Activated naive CD4-positive, alpha-beta T cell treated with anti-CD3 and anti-CD28 coated beads, Interleukin-2, amount 10 ng/mL, durations not matched to agents 7 days and 5 days (primary cell): ENCODE data around the gene NYAP2.

Experiments used
- CTCF ChIA-PET: fragments of 350-600 bp; sonication (Branson Sonifier 250); formaldehyde crosslinking; loops from one replicate; lab custom pipeline; 2021; ENCODE audit warnings: antibody characterized with exemption; lab: Charles Lee
- DNase-seq: peaks from one replicate; pipeline ENCODE4 v3.0.0-alpha.2; 2020
- H3K27ac Mint-ChIP-seq: one replicate; pipeline ENCODE4 v1.8.0; 2021; ENCODE audit warnings: mild to moderate bottlenecking, moderate library complexity, mixed read lengths
- H3K27me3 Mint-ChIP-seq: one replicate; pipeline ENCODE4 v1.8.0; 2021; ENCODE audit warnings: mild to moderate bottlenecking, mixed read lengths
- H3K36me3 Mint-ChIP-seq: one replicate; pipeline ENCODE4 v1.8.0; 2021; ENCODE audit warnings: mixed read lengths
- H3K4me1 Mint-ChIP-seq: one replicate; pipeline ENCODE4 v1.8.0; 2021; ENCODE audit warnings: mixed read lengths
- H3K4me3 Mint-ChIP-seq: one replicate; pipeline ENCODE4 v1.8.0; 2021; ENCODE audit warnings: mild to moderate bottlenecking, moderate library complexity, mixed read lengths
- H3K9me3 Mint-ChIP-seq: one replicate; pipeline ENCODE4 v1.8.0; 2021; ENCODE audit warnings: mixed read lengths

The NYAP2 gene

GRCh38 chr2:225484751-225485150 is 85.2 kb downstream of the NYAP2 start:
- H3K27me3 Mint-ChIP-seq: peaks cover 3% of the 10 kb centered on the region
- no peak overlapping the region for H3K27ac Mint-ChIP-seq
- DNase-seq: no peak
- no peaks in the 10 kb centered on the region for H3K4me1 Mint-ChIP-seq
- no peaks in the 10 kb centered on the region for H3K36me3 Mint-ChIP-seq
- CTCF ChIA-PET: no interaction called here
- no peak overlapping the region for H3K4me3 Mint-ChIP-seq
- H3K9me3 Mint-ChIP-seq: no peaks in the 10 kb centered on the region

- Mint-ChIP-seq H3K27ac (no peak overlapping the region), H3K9me3 (no peaks in the 10 kb centered on the region), H3K36me3 (no peaks in the 10 kb centered on the region), H3K27me3 (peaks cover 3% of the 10 kb centered on the region), H3K4me1 (no peaks in the 10 kb centered on the region), H3K4me3 (no peak overlapping the region)
- no peak for DNase-seq
- CTCF ChIA-PET: interaction anchor here (0.5 kb wide), 1 partner anchor 174 kb away, joined by 6 read pairs; no protein-coding TSS in a partner anchor
These were observed 86.7 kb downstream of the NYAP2 start for GRCh38 chr2:225486236-225486635.

- H3K27me3 Mint-ChIP-seq: no peaks in the 10 kb centered on the region
- H3K36me3 Mint-ChIP-seq: no peaks in the 10 kb centered on the region
- no peaks in the 10 kb centered on the region for H3K9me3 Mint-ChIP-seq
- no peak overlapping the region for H3K27ac Mint-ChIP-seq
- no peak for DNase-seq
- CTCF ChIA-PET: no interaction called here
- H3K4me1 Mint-ChIP-seq: no peaks in the 10 kb centered on the region
- H3K4me3 Mint-ChIP-seq: no peak overlapping the region
These were observed 88.4 kb downstream of the NYAP2 start for GRCh38 chr2:225487878-225488416.

GRCh38 chr2:225488743-225489142 is 89.2 kb downstream of the NYAP2 start:
- H3K27ac Mint-ChIP-seq: no peak overlapping the region
- H3K36me3 Mint-ChIP-seq: no peaks in the 10 kb centered on the region
- CTCF ChIA-PET: no interaction called here
- DNase-seq: no peak
- no peaks in the 10 kb centered on the region for H3K9me3 Mint-ChIP-seq
- H3K4me1 Mint-ChIP-seq: no peaks in the 10 kb centered on the region
- no peak overlapping the region for H3K4me3 Mint-ChIP-seq
- H3K27me3 Mint-ChIP-seq: no peaks in the 10 kb centered on the region

- Mint-ChIP-seq H3K4me1 (no peaks in the 10 kb centered on the region), H3K4me3 (no peak overlapping the region), H3K27me3 (no peaks in the 10 kb centered on the region), H3K27ac (no peak overlapping the region), H3K36me3 (no peaks in the 10 kb centered on the region), H3K9me3 (no peaks in the 10 kb centered on the region)
- DNase-seq: no peak
- CTCF ChIA-PET: no interaction called here
These were observed 94.0 kb downstream of the NYAP2 start for GRCh38 chr2:225493420-225494099.

- no peaks in the 10 kb centered on the region for H3K4me1 Mint-ChIP-seq
- no peaks in the 10 kb centered on the region for H3K9me3 Mint-ChIP-seq
- CTCF ChIA-PET: no interaction called here
- H3K27ac Mint-ChIP-seq: no peak overlapping the region
- no peaks in the 10 kb centered on the region for H3K27me3 Mint-ChIP-seq
- no peak for DNase-seq
- H3K4me3 Mint-ChIP-seq: no peak overlapping the region
- no peaks in the 10 kb centered on the region for H3K36me3 Mint-ChIP-seq
These were observed 94.6 kb downstream of the NYAP2 start for GRCh38 chr2:225494100-225494459.

- Mint-ChIP-seq H3K4me1 (no peaks in the 10 kb centered on the region), H3K4me3 (no peak overlapping the region), H3K27me3 (no peaks in the 10 kb centered on the region), H3K9me3 (no peaks in the 10 kb centered on the region), H3K27ac (no peak overlapping the region), H3K36me3 (no peaks in the 10 kb centered on the region)
- DNase-seq: no peak
- CTCF ChIA-PET: no interaction called here
These were observed 96.2 kb downstream of the NYAP2 start for GRCh38 chr2:225495706-225496105.

- H3K36me3 Mint-ChIP-seq: no peaks in the 10 kb centered on the region
- H3K27me3 Mint-ChIP-seq: no peaks in the 10 kb centered on the region
- CTCF ChIA-PET: no interaction called here
- no peak overlapping the region for H3K4me3 Mint-ChIP-seq
- no peak overlapping the region for H3K27ac Mint-ChIP-seq
- no peak for DNase-seq
- no peaks in the 10 kb centered on the region for H3K4me1 Mint-ChIP-seq
- no peaks in the 10 kb centered on the region for H3K9me3 Mint-ChIP-seq
These were observed 97.1 kb downstream of the NYAP2 start for GRCh38 chr2:225496568-225496967.

- H3K4me3 Mint-ChIP-seq: no peak overlapping the region
- H3K9me3 Mint-ChIP-seq: no peaks in the 10 kb centered on the region
- no peak for DNase-seq
- H3K27me3 Mint-ChIP-seq: no peaks in the 10 kb centered on the region
- H3K27ac Mint-ChIP-seq: no peak overlapping the region
- H3K36me3 Mint-ChIP-seq: no peaks in the 10 kb centered on the region
- CTCF ChIA-PET: no interaction called here
- H3K4me1 Mint-ChIP-seq: no peaks in the 10 kb centered on the region
These were observed 97.7 kb downstream of the NYAP2 start for GRCh38 chr2:225497166-225497565.

- no peaks in the 10 kb centered on the region for H3K27me3 Mint-ChIP-seq
- no peak overlapping the region for H3K4me3 Mint-ChIP-seq
These were observed 101.5 kb downstream of the NYAP2 start for GRCh38 chr2:225501022-225501421.

GRCh38 chr2:225502971-225503370 is 103.5 kb downstream of the NYAP2 start:
- no peak overlapping the region for H3K27ac Mint-ChIP-seq
- CTCF ChIA-PET: no interaction called here
- no peaks in the 10 kb centered on the region for H3K9me3 Mint-ChIP-seq
- no peaks in the 10 kb centered on the region for H3K36me3 Mint-ChIP-seq
- no peak overlapping the region for H3K4me3 Mint-ChIP-seq
- DNase-seq: no peak
- no peaks in the 10 kb centered on the region for H3K4me1 Mint-ChIP-seq
- no peaks in the 10 kb centered on the region for H3K27me3 Mint-ChIP-seq

More at GRCh38 chr2:225501022-225501421, 101.5 kb downstream of the NYAP2 start:
- H3K27ac Mint-ChIP-seq: no peak overlapping the region
- no peak for DNase-seq
- H3K9me3 Mint-ChIP-seq: no peaks in the 10 kb centered on the region
- H3K4me1 Mint-ChIP-seq: no peaks in the 10 kb centered on the region
- CTCF ChIA-PET: no interaction called here
- H3K36me3 Mint-ChIP-seq: no peaks in the 10 kb centered on the region

- H3K4me1 Mint-ChIP-seq: no peaks in the 10 kb centered on the region
- H3K27ac Mint-ChIP-seq: no peak overlapping the region
- no peaks in the 10 kb centered on the region for H3K9me3 Mint-ChIP-seq
- no peak overlapping the region for H3K4me3 Mint-ChIP-seq
- CTCF ChIA-PET: no interaction called here
- no peak for DNase-seq
- peaks cover 9% of the 10 kb centered on the region for H3K27me3 Mint-ChIP-seq
- H3K36me3 Mint-ChIP-seq: no peaks in the 10 kb centered on the region
These were observed 111.3 kb downstream of the NYAP2 start for GRCh38 chr2:225510796-225511195.

- Mint-ChIP-seq H3K27ac (no peak overlapping the region), H3K4me1 (no peaks in the 10 kb centered on the region), H3K4me3 (no peak overlapping the region), H3K27me3 (peaks cover 9% of the 10 kb centered on the region), H3K9me3 (no peaks in the 10 kb centered on the region), H3K36me3 (no peaks in the 10 kb centered on the region)
- CTCF ChIA-PET: no interaction called here
- no peak for DNase-seq
These were observed 113.0 kb downstream of the NYAP2 start for GRCh38 chr2:225512469-225512868.

GRCh38 chr2:225512876-225513540 is 113.5 kb downstream of the NYAP2 start:
- Mint-ChIP-seq H3K9me3 (no peaks in the 10 kb centered on the region), H3K4me1 (no peaks in the 10 kb centered on the region), H3K36me3 (no peaks in the 10 kb centered on the region), H3K27me3 (peaks cover 9% of the 10 kb centered on the region), H3K27ac (no peak overlapping the region), H3K4me3 (no peak overlapping the region)
- CTCF ChIA-PET: no interaction called here
- DNase-seq: no peak

- Mint-ChIP-seq H3K27ac (no peak overlapping the region), H3K4me3 (no peak overlapping the region), H3K4me1 (no peaks in the 10 kb centered on the region), H3K9me3 (no peaks in the 10 kb centered on the region), H3K36me3 (no peaks in the 10 kb centered on the region), H3K27me3 (peaks cover 6% of the 10 kb centered on the region)
- CTCF ChIA-PET: no interaction called here
- DNase-seq: no peak
These were observed 115.5 kb downstream of the NYAP2 start for GRCh38 chr2:225515033-225515432.
